Liver (tissue), 9 donors: ENCODE data around the gene ECPAS. TPM values are rescaled to one million over a fixed set of nuclear protein-coding genes. Genes with fewer than 3 reads are reported as not detected.

ENCODE experiments used
- DNase-seq: peaks from one replicate; pipeline ENCODE4 v3.0.0-alpha.2; 2017; ENCODE audit warnings: low spot score
- H3K27ac ChIP-seq, 2 donors: one replicate each; pipeline ENCODE4 v1.7.0; 2013; ENCODE audit warnings: inconsistent platforms in 2 of 2, low read length in 2 of 2, control low read depth in 1 of 2, low read depth in 1 of 2, mild to moderate bottlenecking in 1 of 2
- H3K27me3 ChIP-seq, 4 donors: one replicate each; pipeline versions ENCODE4 v1.6.1 to v1.7.0; 2013; ENCODE audit warnings: low read length in 3 of 4, inconsistent platforms in 1 of 4, mild to moderate bottlenecking in 1 of 4, moderate library complexity in 1 of 4; ENCODE audit not compliant: control insufficient read depth in 4 of 4, insufficient read depth in 4 of 4
- H3K36me3 ChIP-seq, 4 donors: one replicate each; pipeline versions ENCODE4 v1.6.1 to v1.7.0; 2013; ENCODE audit warnings: low read length in 3 of 4, mild to moderate bottlenecking in 3 of 4, low read depth in 1 of 4, moderate library complexity in 1 of 4; ENCODE audit not compliant: control insufficient read depth in 4 of 4, insufficient read depth in 3 of 4
- H3K4me1 ChIP-seq, 4 donors: one replicate each; pipeline versions ENCODE4 v1.6.1 to v1.7.0; 2013; ENCODE audit warnings: low read length in 3 of 4, mild to moderate bottlenecking in 3 of 4, moderate library complexity in 1 of 4; ENCODE audit not compliant: control insufficient read depth in 4 of 4, insufficient read depth in 4 of 4
- H3K4me3 ChIP-seq, 3 donors: one replicate each; pipeline versions ENCODE4 v1.6.1 to v1.7.0; 2013; ENCODE audit warnings: low read length in 3 of 3, control low read depth in 1 of 3, low read depth in 1 of 3, mild to moderate bottlenecking in 1 of 3
- H3K9ac ChIP-seq, 2 donors: one replicate each; pipeline ENCODE4 v1.7.0; 2013; ENCODE audit warnings: low read length in 2 of 2, mild to moderate bottlenecking in 2 of 2, moderate library complexity in 2 of 2, control low read depth in 1 of 2, low read depth in 1 of 2
- H3K9me3 ChIP-seq, 4 donors: one replicate each; pipeline versions ENCODE4 v1.6.1 to v1.7.0; 2013; ENCODE audit warnings: low read length in 3 of 4; ENCODE audit not compliant: control insufficient read depth in 4 of 4
- ATF3 ChIP-seq: IDR thresholded peaks from 2 replicates; pipeline ENCODE4 v1.6.1; 2016; ENCODE audit warnings: antibody characterized with exemption
- EGR1 ChIP-seq, 2 donors: IDR thresholded peaks; 2 replicates each; pipeline ENCODE4 v1.6.1; 2016 to 2018; ENCODE audit warnings: antibody characterized with exemption in 2 of 2, low read depth in 2 of 2
- FOXA1 ChIP-seq: IDR thresholded peaks from 2 replicates; pipeline ENCODE4 v1.6.1; 2016; ENCODE audit warnings: antibody characterized with exemption
- FOXA2 ChIP-seq: IDR thresholded peaks from 2 replicates; pipeline ENCODE4 v1.6.1; 2016; ENCODE audit warnings: antibody characterized with exemption
- HNF4A ChIP-seq, 2 donors: conservative IDR thresholded peaks; 2 replicates each; pipeline ENCODE4 v1.6.1; 2016; ENCODE audit warnings: antibody characterized with exemption in 2 of 2, mild to moderate bottlenecking in 2 of 2
- HNF4G ChIP-seq: IDR thresholded peaks from 2 replicates; pipeline ENCODE4 v1.6.1; 2016; ENCODE audit warnings: antibody characterized with exemption
- JUND ChIP-seq, 2 donors: IDR thresholded peaks; 2 replicates each; pipeline ENCODE4 v1.6.1; 2016; ENCODE audit warnings: antibody characterized with exemption in 2 of 2
- NR2F2 ChIP-seq: IDR thresholded peaks from 2 replicates; pipeline ENCODE4 v1.6.1; 2016; ENCODE audit warnings: antibody characterized with exemption
- RAD21 ChIP-seq, 2 donors: IDR thresholded peaks; 2 replicates each; pipeline ENCODE4 v1.6.1; 2016; ENCODE audit warnings: antibody characterized with exemption in 2 of 2, mild to moderate bottlenecking in 2 of 2
- REST ChIP-seq: IDR thresholded peaks from 2 replicates; pipeline ENCODE4 v1.6.1; 2016; ENCODE audit warnings: antibody characterized with exemption, mild to moderate bottlenecking
- RXRA ChIP-seq, 2 donors: IDR thresholded peaks; 2 replicates each; pipeline ENCODE4 v1.6.1; 2017 to 2018; ENCODE audit warnings: antibody characterized with exemption in 2 of 2, mild to moderate bottlenecking in 1 of 2
- SP1 ChIP-seq: IDR thresholded peaks from 2 replicates; pipeline ENCODE4 v1.6.1; 2018; ENCODE audit warnings: antibody characterized with exemption, mild to moderate bottlenecking
- TAF1 ChIP-seq: conservative IDR thresholded peaks from 2 replicates; pipeline ENCODE4 v1.6.1; 2016; ENCODE audit warnings: antibody characterized with exemption, mild to moderate bottlenecking
- YY1 ChIP-seq: IDR thresholded peaks from 2 replicates; pipeline ENCODE4 v1.6.1; 2016; ENCODE audit warnings: antibody characterized with exemption, mild to moderate bottlenecking
- ZBTB33 ChIP-seq: IDR thresholded peaks from 2 replicates; pipeline ENCODE4 v1.6.1; 2016; ENCODE audit warnings: antibody characterized with exemption
- WGBS: extraction: QIAGEN DNeasy Blood & Tissue Kit; methylation state at CpG from one replicate; pipeline ENCODE4 v1.1.7; 2013; 5-methylcytosine and 5-hydroxymethylcytosine counted together
- polyA plus RNA-seq, 2 donors: library from polyadenylated mRNA; stranded (reverse) in 1 of 2; unstranded in 1 of 2; fragments of 200-250 nt in 1 of 2; fragments of >200 nt in 1 of 2; fragmentation: Nextera tagmentation in 1 of 2; extraction: Ambion mirVana in 1 of 2; gene quantifications; one replicate each; pipeline versions ENCODE4 v1.2.1 to v1.2.3, GENCODE V29; 2013 to 2015
- total RNA-seq, 2 donors: library from RNA; depleted of rRNA; stranded (reverse); fragments of >200 nt; gene quantifications; one replicate each; pipeline ENCODE4 v1.2.3, GENCODE V29; 2014
- TF ChIP-seq, protein P1 (sequence below): IDR thresholded peaks from 2 replicates; pipeline ENCODE4 v1.6.1; 2016; ENCODE audit warnings: antibody characterized with exemption
- TF ChIP-seq, protein P2 (sequence below): fragments of 150-350 bp; IDR thresholded peaks from 2 replicates; pipeline ENCODE4 v1.5.1; 2017; ENCODE audit warnings: improper control_type of control experiment, low read depth, low read length; ENCODE audit not compliant: missing input control
- donor health status: healthy.
- donor health status: healthy.
- donor health status: healthy.
- donor health status: healthy.
- donor health status: healthy.

ECPAS gene
- total and polyA plus RNA-seq, 4 donors, result 14.7 to 60.8 (median 26.3) TPM

DNA sequence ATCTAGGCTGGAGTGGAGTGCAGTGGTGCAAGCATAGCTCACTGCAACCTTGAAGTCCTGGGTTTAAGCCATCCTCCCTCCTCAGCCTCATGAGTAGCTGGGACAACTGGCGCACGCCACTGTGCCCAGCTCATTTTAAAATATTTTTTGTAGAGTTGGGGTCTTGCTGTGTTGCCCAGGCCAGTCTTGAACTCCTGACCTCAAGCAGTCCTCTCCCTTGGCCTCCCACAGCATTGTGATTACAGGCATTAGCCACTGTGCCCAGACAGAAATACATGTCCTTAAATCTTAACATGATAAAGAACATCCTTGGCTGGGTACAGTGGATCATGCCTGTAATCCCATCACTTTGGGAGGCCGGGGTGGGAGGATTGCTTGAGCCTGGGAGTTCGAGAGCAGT, 47.5 kb upstream of the ECPAS start:
- Histone ChIP-seq H3K27ac (no peak overlapping the region), H3K4me3 (no peak overlapping the region), H3K36me3 (peaks cover 0 to 2% (median 0%) of the 10 kb centered on the region in 4 donors), H3K9me3 (peaks cover 8 to 20% (median 12%) of the 10 kb centered on the region in 4 donors), H3K4me1 (no peaks in the 10 kb centered on the region), H3K9ac (no peak overlapping the region), H3K27me3 (no peaks in the 10 kb centered on the region)
- 98% methylated on average over 4 of the region's 4 CpGs for WGBS
- TF ChIP-seq HNF4A (conservative IDR thresholded peaks at IDR 0.05) (no peak), RXRA (IDR thresholded peaks at IDR 0.05) (no peak), JUND (IDR thresholded peaks at IDR 0.05) (no peak), EGR1 (IDR thresholded peaks at IDR 0.05; ENCODE audit: low read depth in 2 of 2) (no peak), ZBTB33 (no peak), FOXA1 (no peak), HNF4G (no peak), SP1 (no peak)
- TF ChIP-seq, protein P1, sequence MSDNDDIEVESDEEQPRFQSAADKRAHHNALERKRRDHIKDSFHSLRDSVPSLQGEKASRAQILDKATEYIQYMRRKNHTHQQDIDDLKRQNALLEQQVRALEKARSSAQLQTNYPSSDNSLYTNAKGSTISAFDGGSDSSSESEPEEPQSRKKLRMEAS, result no peak
- TF ChIP-seq, protein P2, sequence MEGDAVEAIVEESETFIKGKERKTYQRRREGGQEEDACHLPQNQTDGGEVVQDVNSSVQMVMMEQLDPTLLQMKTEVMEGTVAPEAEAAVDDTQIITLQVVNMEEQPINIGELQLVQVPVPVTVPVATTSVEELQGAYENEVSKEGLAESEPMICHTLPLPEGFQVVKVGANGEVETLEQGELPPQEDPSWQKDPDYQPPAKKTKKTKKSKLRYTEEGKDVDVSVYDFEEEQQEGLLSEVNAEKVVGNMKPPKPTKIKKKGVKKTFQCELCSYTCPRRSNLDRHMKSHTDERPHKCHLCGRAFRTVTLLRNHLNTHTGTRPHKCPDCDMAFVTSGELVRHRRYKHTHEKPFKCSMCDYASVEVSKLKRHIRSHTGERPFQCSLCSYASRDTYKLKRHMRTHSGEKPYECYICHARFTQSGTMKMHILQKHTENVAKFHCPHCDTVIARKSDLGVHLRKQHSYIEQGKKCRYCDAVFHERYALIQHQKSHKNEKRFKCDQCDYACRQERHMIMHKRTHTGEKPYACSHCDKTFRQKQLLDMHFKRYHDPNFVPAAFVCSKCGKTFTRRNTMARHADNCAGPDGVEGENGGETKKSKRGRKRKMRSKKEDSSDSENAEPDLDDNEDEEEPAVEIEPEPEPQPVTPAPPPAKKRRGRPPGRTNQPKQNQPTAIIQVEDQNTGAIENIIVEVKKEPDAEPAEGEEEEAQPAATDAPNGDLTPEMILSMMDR, result no peak
- no peak for DNase-seq

DNA sequence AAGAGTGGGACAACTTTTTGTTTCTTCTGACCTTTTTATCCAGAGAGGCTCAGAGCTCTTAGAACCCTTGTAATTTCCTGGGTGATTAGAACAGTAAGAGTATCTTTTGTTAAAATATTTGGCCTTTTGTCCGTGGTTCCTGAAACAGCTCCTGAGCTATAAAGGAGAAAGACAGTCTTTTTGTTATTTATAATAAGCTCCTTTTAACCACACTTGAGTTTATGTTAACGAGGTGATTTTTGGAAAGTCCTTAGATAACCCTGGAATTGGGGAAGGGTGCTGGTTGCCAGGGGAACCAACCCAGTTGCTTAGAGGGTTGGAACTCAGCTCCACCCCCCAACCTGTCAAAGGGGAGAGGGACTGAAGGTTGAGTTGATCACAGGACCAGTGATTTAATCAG, 45.6 kb upstream of the ECPAS start:
- 37% methylated on average over 2 of the region's 2 CpGs for WGBS
- Histone ChIP-seq H3K36me3 (peaks cover 0 to 2% (median 0%) of the 10 kb centered on the region in 4 donors), H3K4me1 (peaks cover 3 to 13% (median 9%) of the 10 kb centered on the region in 4 donors), H3K27ac (no peak overlapping the region), H3K4me3 (no peak overlapping the region), H3K27me3 (no peaks in the 10 kb centered on the region), H3K9ac (no peak overlapping the region), H3K9me3 (peaks cover 3 to 24% (median 8%) of the 10 kb centered on the region in 4 donors)
- no peak for DNase-seq
- TF ChIP-seq YY1, result no peak
- no peak for TF ChIP-seq RAD21 (IDR thresholded peaks at IDR 0.05)
- no peak for TF ChIP-seq EGR1 (IDR thresholded peaks at IDR 0.05; ENCODE audit: low read depth in 2 of 2)
- no peak for TF ChIP-seq RXRA (IDR thresholded peaks at IDR 0.05)
- no peak for TF ChIP-seq NR2F2
- no peak for TF ChIP-seq TAF1
- no peak for TF ChIP-seq FOXA2
- TF ChIP-seq, protein P2, result no peak
- no peak for TF ChIP-seq ATF3
- no peak for TF ChIP-seq REST
- TF ChIP-seq, protein P1, result no peak
- TF ChIP-seq HNF4A (conservative IDR thresholded peaks at IDR 0.05), result no peak
- TF ChIP-seq FOXA1, result no peak
- TF ChIP-seq ZBTB33, result no peak
